ENCODE data around the gene RARS1. TPM values are rescaled to one million over a fixed set of nuclear protein-coding genes. Genes with fewer than 3 reads are reported as not detected.

The RARS1 gene
- polyA plus RNA-seq, 1 experiment = 32.2 TPM

GRCh38 chr5:168489059-168489458, 2.8 kb downstream of the RARS1 start:
- TF ChIP-seq, protein P1, sequence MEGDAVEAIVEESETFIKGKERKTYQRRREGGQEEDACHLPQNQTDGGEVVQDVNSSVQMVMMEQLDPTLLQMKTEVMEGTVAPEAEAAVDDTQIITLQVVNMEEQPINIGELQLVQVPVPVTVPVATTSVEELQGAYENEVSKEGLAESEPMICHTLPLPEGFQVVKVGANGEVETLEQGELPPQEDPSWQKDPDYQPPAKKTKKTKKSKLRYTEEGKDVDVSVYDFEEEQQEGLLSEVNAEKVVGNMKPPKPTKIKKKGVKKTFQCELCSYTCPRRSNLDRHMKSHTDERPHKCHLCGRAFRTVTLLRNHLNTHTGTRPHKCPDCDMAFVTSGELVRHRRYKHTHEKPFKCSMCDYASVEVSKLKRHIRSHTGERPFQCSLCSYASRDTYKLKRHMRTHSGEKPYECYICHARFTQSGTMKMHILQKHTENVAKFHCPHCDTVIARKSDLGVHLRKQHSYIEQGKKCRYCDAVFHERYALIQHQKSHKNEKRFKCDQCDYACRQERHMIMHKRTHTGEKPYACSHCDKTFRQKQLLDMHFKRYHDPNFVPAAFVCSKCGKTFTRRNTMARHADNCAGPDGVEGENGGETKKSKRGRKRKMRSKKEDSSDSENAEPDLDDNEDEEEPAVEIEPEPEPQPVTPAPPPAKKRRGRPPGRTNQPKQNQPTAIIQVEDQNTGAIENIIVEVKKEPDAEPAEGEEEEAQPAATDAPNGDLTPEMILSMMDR (IDR thresholded peaks at IDR 0.05; ENCODE audit: insufficient read depth, low read depth, low read length) = no peak
- H3K36me3 ChIP-seq (ENCODE audit: control insufficient read depth, insufficient read depth, low read length) = peaks cover 20% of the 10 kb centered on the region
- CTCF ChIA-PET = interaction anchor here (1.2 kb wide), 1 partner anchor 182 kb away, joined by 3 read pairs; no protein-coding TSS in a partner anchor
- H3K27me3 ChIP-seq (ENCODE audit: control insufficient read depth, insufficient read depth, low read length) = no peaks in the 10 kb centered on the region
- no peak overlapping the region for H3K4me3 ChIP-seq (ENCODE audit: low read depth, low read length)
- no peak for DNase-seq (ENCODE audit: low read depth)
- POLR2A ChIA-PET = interaction anchor here (0.6 kb wide), 1 partner anchor 185 kb away, joined by 7 read pairs; no protein-coding TSS in a partner anchor

DNA sequence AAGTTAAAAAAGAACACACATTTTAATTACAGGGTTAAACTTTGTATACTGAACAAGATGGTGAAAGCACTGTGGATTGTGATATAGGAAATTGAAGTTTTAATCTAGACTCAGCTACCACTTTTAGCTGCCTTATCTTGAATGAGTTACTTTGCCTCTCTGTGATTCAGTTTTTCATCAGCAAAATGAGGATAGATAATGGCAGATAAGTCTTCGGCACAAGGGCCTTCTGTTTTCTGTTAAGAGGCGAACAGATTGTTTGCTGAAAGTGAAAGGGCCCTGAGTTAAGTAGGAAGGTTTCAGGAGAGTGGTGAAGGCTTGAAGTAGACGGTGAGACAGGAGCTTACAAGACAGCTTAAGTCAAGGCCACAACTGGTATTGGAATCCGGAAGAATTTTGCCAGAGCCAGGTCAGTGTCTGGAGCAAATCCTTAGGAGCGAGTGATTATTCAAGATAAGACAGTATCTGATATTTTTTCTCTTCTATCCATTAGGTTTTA, 7.8 kb downstream of the RARS1 start:
- CTCF ChIA-PET = interaction anchor here (0.7 kb wide), 1 partner anchor 146 kb away, joined by 3 read pairs; no protein-coding TSS in a partner anchor

DNA sequence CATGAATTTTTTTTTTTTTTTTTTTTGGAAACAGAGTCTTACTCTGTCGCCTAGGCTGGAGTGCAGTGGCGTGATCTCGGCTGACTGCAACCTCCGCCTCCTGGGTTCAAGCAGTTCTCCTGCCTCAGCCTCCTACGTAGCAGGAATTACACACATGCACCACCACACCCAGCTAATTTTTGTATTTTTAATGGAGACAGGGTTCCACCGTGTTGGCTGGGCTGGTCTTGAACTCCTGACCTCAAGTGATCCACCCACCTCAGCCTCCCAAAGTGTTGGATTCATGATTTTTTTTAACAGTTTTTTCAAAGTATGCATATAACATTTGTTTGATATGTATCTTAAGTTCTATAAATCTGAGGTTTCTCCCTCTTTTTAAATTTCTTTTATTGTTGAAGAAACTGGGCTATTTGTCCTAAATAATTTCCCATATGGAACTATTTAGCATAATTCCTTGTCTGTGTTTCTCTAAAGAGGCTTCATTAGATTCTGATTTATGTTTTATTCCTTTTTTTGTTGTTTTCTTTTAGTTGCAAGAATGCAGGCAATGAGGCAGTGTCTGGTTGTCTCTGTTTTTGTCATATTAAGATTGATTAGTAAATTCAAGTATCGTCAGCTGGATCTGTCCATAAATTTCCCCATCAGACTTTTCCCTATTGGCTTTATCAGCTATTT, 16.4 kb downstream of the RARS1 start:
- Histone ChIP-seq H3K27me3 (ENCODE audit: control insufficient read depth, insufficient read depth, low read length) (no peaks in the 10 kb centered on the region), H3K36me3 (ENCODE audit: control insufficient read depth, insufficient read depth, low read length) (peaks cover 12% of the 10 kb centered on the region; the same call in 1 of the 2 replicates), H3K4me3 (ENCODE audit: low read depth, low read length) (no peak overlapping the region)
- POLR2A ChIA-PET = no interaction called here
- CTCF ChIA-PET = no interaction called here
- DNase-seq (ENCODE audit: low read depth) = no peak
- TF ChIP-seq, protein P1 (IDR thresholded peaks at IDR 0.05; ENCODE audit: insufficient read depth, low read depth, low read length) = no peak

More for the DNA sequence above, 7.8 kb downstream of the RARS1 start:
- peaks cover 26% of the 10 kb centered on the region for H3K36me3 ChIP-seq (ENCODE audit: control insufficient read depth, insufficient read depth, low read length)
- no peak for DNase-seq (ENCODE audit: low read depth)
- TF ChIP-seq, protein P1 (IDR thresholded peaks at IDR 0.05; ENCODE audit: insufficient read depth, low read depth, low read length) = no peak
- H3K4me3 ChIP-seq (ENCODE audit: low read depth, low read length) = no peak overlapping the region
- POLR2A ChIA-PET = no interaction called here
- no peaks in the 10 kb centered on the region for H3K27me3 ChIP-seq (ENCODE audit: control insufficient read depth, insufficient read depth, low read length)

GRCh38 chr5:168513861-168514428, 27.7 kb downstream of the RARS1 start:
- TF ChIP-seq, protein P1 (IDR thresholded peaks at IDR 0.05; ENCODE audit: insufficient read depth, low read depth, low read length) = no peak
- POLR2A ChIA-PET = no interaction called here
- peaks cover 28% of the 10 kb centered on the region for H3K36me3 ChIP-seq (ENCODE audit: control insufficient read depth, insufficient read depth, low read length)
- no peak for DNase-seq (ENCODE audit: low read depth)
- no peaks in the 10 kb centered on the region for H3K27me3 ChIP-seq (ENCODE audit: control insufficient read depth, insufficient read depth, low read length)
- CTCF ChIA-PET = no interaction called here
- H3K4me3 ChIP-seq (ENCODE audit: low read depth, low read length) = no peak overlapping the region

DNA sequence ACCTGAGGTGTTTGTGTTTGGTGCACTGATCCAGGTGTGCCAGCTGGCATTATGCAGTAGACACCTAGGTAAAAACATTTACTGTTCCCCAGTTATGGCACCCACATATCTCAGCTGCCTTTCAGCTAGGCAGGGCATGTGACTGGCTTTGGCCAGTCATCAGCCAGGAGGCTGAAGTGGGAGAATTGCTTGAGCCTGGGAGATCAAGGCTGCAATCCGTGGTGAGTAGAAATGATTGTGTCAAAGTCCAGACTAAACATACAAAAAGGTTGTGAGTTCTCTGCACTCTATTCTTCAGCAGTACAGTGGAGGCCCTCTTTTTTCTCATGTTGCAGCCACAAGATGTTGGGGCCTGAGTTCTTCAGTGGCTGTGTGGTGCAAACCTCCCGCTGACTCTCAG, 39.6 kb downstream of the RARS1 start:
- ChIA-PET CTCF (no interaction called here), POLR2A (no interaction called here)
- TF ChIP-seq, protein P1 (IDR thresholded peaks at IDR 0.05; ENCODE audit: insufficient read depth, low read depth, low read length) = no peak
- Histone ChIP-seq H3K4me3 (ENCODE audit: low read depth, low read length) (no peak overlapping the region), H3K27me3 (ENCODE audit: control insufficient read depth, insufficient read depth, low read length) (peaks cover 13% of the 10 kb centered on the region), H3K36me3 (ENCODE audit: control insufficient read depth, insufficient read depth, low read length) (peaks cover 1% of the 10 kb centered on the region; the same call in 1 of the 2 replicates)
- no peak for DNase-seq (ENCODE audit: low read depth)
